Heart left ventricle (tissue), 16 donors: ENCODE results near the gene SSH2. TPM values are rescaled to one million over a fixed set of nuclear protein-coding genes. Genes with fewer than 3 reads are reported as not detected.
"Not testable (repeated sequence)": the region's sequence is repeated elsewhere in the genome, so short reads cannot be mapped to it uniquely, and the experiment has no call there.

Experiments
- ATAC-seq, 4 donors: fragments of 200-7000 bp; cut with Tn5 transposase; one replicate each; pipeline ENCODE4 v1.9.1; 2020 to 2022; ENCODE audit warnings: moderate library complexity in 4 of 4, mild to moderate bottlenecking in 3 of 4, moderate number of reproducible peaks in 1 of 4
- DNase-seq, 5 donors: peaks; one replicate each; pipeline ENCODE4 v3.0.0-alpha.2; 2020
- H3K27ac ChIP-seq, 12 donors: fragments of 200-600 bp; sonication (generic) in 4 of 12; one replicate each; pipeline versions ENCODE4 v1.5.0 to v1.8.0; 2016 to 2022; ENCODE audit warnings: mild to moderate bottlenecking in 2 of 12
- H3K27me3 ChIP-seq, 9 donors: fragments of 200-600 bp; sonication (generic) in 2 of 9; one replicate each; pipeline versions ENCODE4 v1.5.1 to v1.8.0; 2016 to 2022; ENCODE audit warnings: mild to moderate bottlenecking in 3 of 9
- H3K36me3 ChIP-seq, 9 donors: fragments of 200-600 bp; sonication (generic) in 2 of 9; one replicate each; pipeline versions ENCODE4 v1.5.0 to v1.8.0; 2018 to 2022; ENCODE audit warnings: mild to moderate bottlenecking in 2 of 9
- H3K4me1 ChIP-seq, 12 donors: fragments of 200-600 bp; sonication (generic) in 4 of 12; one replicate each; pipeline versions ENCODE4 v1.5.0 to v1.8.0; 2016 to 2022; ENCODE audit warnings: mild to moderate bottlenecking in 3 of 12
- H3K4me3 ChIP-seq, 12 donors: fragments of 200-600 bp; sonication (generic) in 4 of 12; one replicate each; pipeline versions ENCODE4 v1.5.0 to v1.8.0; 2017 to 2022; ENCODE audit warnings: mild to moderate bottlenecking in 9 of 12, moderate library complexity in 4 of 12
- H3K9me3 ChIP-seq, 12 donors: fragments of 200-600 bp; sonication (generic) in 4 of 12; one replicate each; pipeline versions ENCODE4 v1.5.0 to v1.8.0; 2016 to 2022; ENCODE audit warnings: mild to moderate bottlenecking in 1 of 12
- CTCF ChIP-seq, 12 donors: fragments of 200-600 bp; sonication (generic) in 4 of 12; IDR thresholded peaks; one replicate each; pipeline versions ENCODE4 v1.5.0 to v1.8.0; 2018 to 2022; ENCODE audit warnings: antibody characterized with exemption in 12 of 12, mild to moderate bottlenecking in 5 of 12
- POLR2A ChIP-seq, 2 donors: fragments of 450-650 bp; IDR thresholded peaks; one replicate each; pipeline ENCODE4 v1.6.1; 2017; ENCODE audit warnings: antibody characterized with exemption in 2 of 2, mild to moderate bottlenecking in 2 of 2, moderate library complexity in 2 of 2
- WGBS, 4 donors: extraction: QIAGEN DNeasy Blood & Tissue Kit in 2 of 4; methylation state at CpG; one replicate each; pipeline versions ENCODE4 v1.1.5 to v1.1.7; 2013 to 2018; 5-methylcytosine and 5-hydroxymethylcytosine counted together
- intact Hi-C, 10 donors: fragments of 100-400 bp; cut with DNase I; formaldehyde crosslinking; loops; one replicate each; pipeline versions ENCODE4 v1.11.1 to v1.14.2; 2022
- polyA plus RNA-seq, 2 donors: library from polyadenylated mRNA; stranded (reverse); fragments of 200-250 nt; gene quantifications; one replicate each; pipeline ENCODE4 v1.2.3, GENCODE V29; 2013
- total RNA-seq, 9 donors: library from RNA; depleted of rRNA in 2 of 9; stranded (reverse); fragments of >200 nt in 2 of 9; fragmentation: NEBNext Ultra II Directional in 3 of 9; extraction: Animal tissue kit (Norgen Biotek cat#: 25700) in 3 of 9; gene quantifications; one replicate each; pipeline versions ENCODE4 v1.1.0 to v1.2.4, GENCODE V29; 2016 to 2023
- donor health status: ischemic (EF 13 %, LVEDD 7.1; RV severe dilation, severe dysfunction).
- donor health status: healthy with polysubstance abuse.
- donor health status: DM: no; HTN: yes; CAD: no.
- donor health status: DM: no; HTN: no; CAD: no.
- donor health status: ischemic (EF 25% LVEDD 6.9; RV normal size, moderate dysfunction).
- donor health status: ischemic (EF 25% LVEDD 5.7; RV mildly dilated, moderate dysfunction).
- donor health status: healthy.
- donor health status: DM: yes; HTN: yes; CAD: no.
- donor health status: ischemic (EF 35%, LVEDD 5.7; RV mildly dilated, moderate dysfunction).
- donor health status: nonischemic (EF 11% LVEDD 7.7; RV severe dilation, severe dysfunction).
- donor health status: DM: yes; HTN: yes; CAD: no.
- donor health status: PGD.
- donor health status: ischemic (EF 29% LVEDD 5.4; RV normal size, mild dysfunction).
- donor health status: nonischemic (EF 23%, LVEDD 6.1; RV moderate dilation, normal function).

Gene SSH2
- total and polyA plus RNA-seq, 11 donors, result 20.8 to 46.7 (median 36.6) TPM

- Histone ChIP-seq H3K9me3 (no peaks in the 10 kb centered on the region), H3K36me3 (no peaks in the 10 kb centered on the region), H3K27ac (no peak overlapping the region), H3K4me1 (peaks cover 0 to 8% (median 0%) of the 10 kb centered on the region in 12 donors), H3K27me3 (no peaks in the 10 kb centered on the region), H3K4me3 (no peak overlapping the region)
- no peak for ATAC-seq
- no peak for DNase-seq
- 60 to 67% (median 63%) methylated on average over 3 of the region's 3 CpGs for WGBS, 4 donors
- TF ChIP-seq CTCF (IDR thresholded peaks at IDR 0.05) (no peak), POLR2A (IDR thresholded peaks at IDR 0.05) (no peak)
- intact Hi-C loops, result no loop called here
These were observed 18.6 kb upstream of the SSH2 start for GRCh38 chr17:29948448-29949215.

- TF ChIP-seq POLR2A (IDR thresholded peaks at IDR 0.05), result no peak
- no peak for TF ChIP-seq CTCF (IDR thresholded peaks at IDR 0.05)
- WGBS, 4 donors, result 84 to 93% (median 86%) methylated on average over 2 of the region's 2 CpGs
- no peak overlapping the region for H3K4me3 ChIP-seq
- intact Hi-C loops, result no loop called here
- DNase-seq (no peak), ATAC-seq (no peak)
- no peaks in the 10 kb centered on the region for H3K27me3 ChIP-seq
- H3K36me3 ChIP-seq, result no peaks in the 10 kb centered on the region
- no peaks in the 10 kb centered on the region for H3K9me3 ChIP-seq
- H3K4me1 ChIP-seq, result peaks cover 0 to 8% (median 0%) of the 10 kb centered on the region in 12 donors
- H3K27ac ChIP-seq, result no peak overlapping the region
These were observed 15.3 kb upstream of the SSH2 start for GRCh38 chr17:29945281-29945680.

GRCh38 chr17:29941334-29941733 lies 11.3 kb upstream of the SSH2 start, which contains the start of gene EFCAB5:
EFCAB5 (plus strand) TSS chr17:29941634; CDS start chr17:29941797, 163 bp downstream.
- TF ChIP-seq POLR2A (IDR thresholded peaks at IDR 0.05), result no peak
- no peak for TF ChIP-seq CTCF (IDR thresholded peaks at IDR 0.05)
- intact Hi-C loops, result no loop called here

GRCh38 chr17:29936724-29937123 lies 6.7 kb upstream of the SSH2 start:
- Histone ChIP-seq H3K27me3 (no peaks in the 10 kb centered on the region), H3K27ac (no peak overlapping the region), H3K36me3 (no peaks in the 10 kb centered on the region), H3K4me3 (no peak overlapping the region), H3K4me1 (peaks cover 0 to 2% (median 0%) of the 10 kb centered on the region in 12 donors), H3K9me3 (no peaks in the 10 kb centered on the region)
- DNase-seq, result no peak
- ATAC-seq, result no peak
- no peak for TF ChIP-seq CTCF (IDR thresholded peaks at IDR 0.05)
- TF ChIP-seq POLR2A (IDR thresholded peaks at IDR 0.05), result no peak
- intact Hi-C loops, result loop anchor here in 4 of 10 donors (10.0 kb wide), 3 partner anchors 72 to 302 kb away; no protein-coding TSS in a partner anchor
- 72 to 83% (median 76%) methylated on average over 2 of the region's 2 CpGs for WGBS, 4 donors

More at GRCh38 chr17:29941334-29941733, 11.3 kb upstream of the SSH2 start, which contains the start of gene EFCAB5:
- no peaks in the 10 kb centered on the region for H3K4me1 ChIP-seq
- no peak within 1 kb of the TSS for H3K4me3 ChIP-seq
- H3K9me3 ChIP-seq, result no peaks in the 10 kb centered on the region
- ATAC-seq (no peak), DNase-seq (no peak)
- no peaks in the 10 kb centered on the region for H3K36me3 ChIP-seq
- H3K27me3 ChIP-seq, result no peaks in the 10 kb centered on the region
- WGBS, 4 donors, result 72 to 79% (median 77%) methylated on average over 1 of the region's 1 CpG
- H3K27ac ChIP-seq, result no peak within 1 kb of the TSS

GRCh38 chr17:29935909-29936308 lies 5.9 kb upstream of the SSH2 start:
- not testable (repeated sequence) for H3K27ac ChIP-seq, H3K36me3 ChIP-seq, H3K27me3 ChIP-seq, H3K9me3 ChIP-seq, DNase-seq, H3K4me3 ChIP-seq, ATAC-seq, H3K4me1 ChIP-seq
- intact Hi-C loops, result loop anchor here in 5 of 10 donors (2.0 to 10.0 kb wide), 4 partner anchors 71 to 301 kb away; no protein-coding TSS in a partner anchor
- WGBS, 4 donors, result 78 to 94% (median 89%) methylated on average over 3 of the region's 3 CpGs
